Neuron (in vitro differentiated cells): ENCODE results near the gene LMO7.

Experiments
- H2AFZ ChIP-seq: one replicate; pipeline ENCODE4 v1.6.1; 2013; ENCODE audit warnings: low read depth, mild to moderate bottlenecking, inconsistent platforms, low read length, moderate library complexity
- H3K27me3 ChIP-seq: one replicate; pipeline ENCODE4 v1.6.1; 2013; ENCODE audit warnings: low read length; ENCODE audit not compliant: insufficient read depth
- H3K36me3 ChIP-seq: one replicate; pipeline ENCODE4 v1.6.1; 2013; ENCODE audit warnings: low read length; ENCODE audit not compliant: insufficient read depth
- H3K4me1 ChIP-seq: one replicate; pipeline ENCODE4 v1.6.1; 2013; ENCODE audit warnings: low read length; ENCODE audit not compliant: insufficient read depth
- H3K4me3 ChIP-seq: 2 replicates; pipeline ENCODE4 v1.5.1; 2013; ENCODE audit warnings: mild to moderate bottlenecking, low read length, moderate library complexity
- H3K9me3 ChIP-seq: one replicate; pipeline ENCODE4 v1.6.1; 2013; ENCODE audit warnings: low read length

The LMO7 gene

GRCh38 chr13:75797719-75798118 lies 161.6 kb downstream of the LMO7 start:
- no peaks in the 10 kb centered on the region for H3K36me3 ChIP-seq

GRCh38 chr13:75798353-75799255 lies 162.5 kb downstream of the LMO7 start:
- no peaks in the 10 kb centered on the region for H3K27me3 ChIP-seq
- H3K4me1 ChIP-seq, result no peaks in the 10 kb centered on the region
- H3K4me3 ChIP-seq, result no peak overlapping the region
- H3K36me3 ChIP-seq, result no peaks in the 10 kb centered on the region
- H3K9me3 ChIP-seq, result no peaks in the 10 kb centered on the region
- H2AFZ ChIP-seq, result no peak overlapping the region

More at GRCh38 chr13:75797719-75798118, 161.6 kb downstream of the LMO7 start:
- H2AFZ ChIP-seq, result no peak overlapping the region
- no peak overlapping the region for H3K4me3 ChIP-seq
- no peaks in the 10 kb centered on the region for H3K9me3 ChIP-seq
- H3K27me3 ChIP-seq, result no peaks in the 10 kb centered on the region
- H3K4me1 ChIP-seq, result peaks cover 4% of the 10 kb centered on the region

GRCh38 chr13:75800545-75800944 lies 164.4 kb downstream of the LMO7 start:
- no peaks in the 10 kb centered on the region for H3K27me3 ChIP-seq
- no peak overlapping the region for H3K4me3 ChIP-seq
- H3K36me3 ChIP-seq, result no peaks in the 10 kb centered on the region
- H3K4me1 ChIP-seq, result no peaks in the 10 kb centered on the region
- no peaks in the 10 kb centered on the region for H3K9me3 ChIP-seq
- no peak overlapping the region for H2AFZ ChIP-seq

GRCh38 chr13:75801388-75801945 lies 165.3 kb downstream of the LMO7 start:
- no peaks in the 10 kb centered on the region for H3K4me1 ChIP-seq
- H3K4me3 ChIP-seq, result no peak overlapping the region
- no peaks in the 10 kb centered on the region for H3K27me3 ChIP-seq
- no peaks in the 10 kb centered on the region for H3K9me3 ChIP-seq
- no peak overlapping the region for H2AFZ ChIP-seq
- H3K36me3 ChIP-seq, result no peaks in the 10 kb centered on the region

GRCh38 chr13:75802161-75802560 lies 166.0 kb downstream of the LMO7 start:
- H3K36me3 ChIP-seq, result no peaks in the 10 kb centered on the region

GRCh38 chr13:75803164-75803611 lies 167.1 kb downstream of the LMO7 start:
- no peak overlapping the region for H3K4me3 ChIP-seq
- no peak overlapping the region for H2AFZ ChIP-seq
- no peaks in the 10 kb centered on the region for H3K36me3 ChIP-seq
- no peaks in the 10 kb centered on the region for H3K27me3 ChIP-seq
- H3K4me1 ChIP-seq, result no peaks in the 10 kb centered on the region
- no peaks in the 10 kb centered on the region for H3K9me3 ChIP-seq

More at GRCh38 chr13:75802161-75802560, 166.0 kb downstream of the LMO7 start:
- Histone ChIP-seq H2AFZ (no peak overlapping the region), H3K4me1 (no peaks in the 10 kb centered on the region), H3K4me3 (no peak overlapping the region), H3K27me3 (no peaks in the 10 kb centered on the region), H3K9me3 (no peaks in the 10 kb centered on the region)

GRCh38 chr13:75804054-75804453 lies 167.9 kb downstream of the LMO7 start:
- no peak overlapping the region for H2AFZ ChIP-seq
- H3K27me3 ChIP-seq, result no peaks in the 10 kb centered on the region
- H3K9me3 ChIP-seq, result no peaks in the 10 kb centered on the region
- no peak overlapping the region for H3K4me3 ChIP-seq
- no peaks in the 10 kb centered on the region for H3K36me3 ChIP-seq
- H3K4me1 ChIP-seq, result no peaks in the 10 kb centered on the region

GRCh38 chr13:75804605-75805004 lies 168.5 kb downstream of the LMO7 start:
- Histone ChIP-seq H3K27me3 (no peaks in the 10 kb centered on the region), H2AFZ (no peak overlapping the region), H3K4me1 (no peaks in the 10 kb centered on the region), H3K9me3 (no peaks in the 10 kb centered on the region), H3K36me3 (no peaks in the 10 kb centered on the region), H3K4me3 (no peak overlapping the region)

- H3K4me1 ChIP-seq, result no peaks in the 10 kb centered on the region
- H3K27me3 ChIP-seq, result no peaks in the 10 kb centered on the region
- no peaks in the 10 kb centered on the region for H3K9me3 ChIP-seq
- H3K4me3 ChIP-seq, result no peak overlapping the region
- no peaks in the 10 kb centered on the region for H3K36me3 ChIP-seq
- no peak overlapping the region for H2AFZ ChIP-seq
These were observed 170.0 kb downstream of the LMO7 start for GRCh38 chr13:75806117-75806516.

- Histone ChIP-seq H3K4me1 (no peaks in the 10 kb centered on the region), H3K27me3 (no peaks in the 10 kb centered on the region), H3K36me3 (no peaks in the 10 kb centered on the region), H2AFZ (no peak overlapping the region), H3K9me3 (no peaks in the 10 kb centered on the region), H3K4me3 (no peak overlapping the region)
These were observed 175.2 kb downstream of the LMO7 start for GRCh38 chr13:75811361-75811760.

GRCh38 chr13:75811841-75812240 lies 175.7 kb downstream of the LMO7 start:
- Histone ChIP-seq H3K36me3 (no peaks in the 10 kb centered on the region), H3K9me3 (no peaks in the 10 kb centered on the region), H3K27me3 (no peaks in the 10 kb centered on the region), H3K4me3 (no peak overlapping the region), H3K4me1 (no peaks in the 10 kb centered on the region), H2AFZ (no peak overlapping the region)

GRCh38 chr13:75812751-75813181 lies 176.6 kb downstream of the LMO7 start:
- H2AFZ ChIP-seq, result no peak overlapping the region
- no peaks in the 10 kb centered on the region for H3K27me3 ChIP-seq
- no peaks in the 10 kb centered on the region for H3K9me3 ChIP-seq
- H3K36me3 ChIP-seq, result no peaks in the 10 kb centered on the region
- H3K4me3 ChIP-seq, result no peak overlapping the region
- no peaks in the 10 kb centered on the region for H3K4me1 ChIP-seq

GRCh38 chr13:75813323-75813722 lies 177.2 kb downstream of the LMO7 start:
- Histone ChIP-seq H3K9me3 (no peaks in the 10 kb centered on the region), H3K4me1 (no peaks in the 10 kb centered on the region), H3K36me3 (no peaks in the 10 kb centered on the region), H3K27me3 (no peaks in the 10 kb centered on the region), H2AFZ (no peak overlapping the region), H3K4me3 (no peak overlapping the region)
